Measurements from ENCODE around the gene DAP.

The DAP gene

DNA sequence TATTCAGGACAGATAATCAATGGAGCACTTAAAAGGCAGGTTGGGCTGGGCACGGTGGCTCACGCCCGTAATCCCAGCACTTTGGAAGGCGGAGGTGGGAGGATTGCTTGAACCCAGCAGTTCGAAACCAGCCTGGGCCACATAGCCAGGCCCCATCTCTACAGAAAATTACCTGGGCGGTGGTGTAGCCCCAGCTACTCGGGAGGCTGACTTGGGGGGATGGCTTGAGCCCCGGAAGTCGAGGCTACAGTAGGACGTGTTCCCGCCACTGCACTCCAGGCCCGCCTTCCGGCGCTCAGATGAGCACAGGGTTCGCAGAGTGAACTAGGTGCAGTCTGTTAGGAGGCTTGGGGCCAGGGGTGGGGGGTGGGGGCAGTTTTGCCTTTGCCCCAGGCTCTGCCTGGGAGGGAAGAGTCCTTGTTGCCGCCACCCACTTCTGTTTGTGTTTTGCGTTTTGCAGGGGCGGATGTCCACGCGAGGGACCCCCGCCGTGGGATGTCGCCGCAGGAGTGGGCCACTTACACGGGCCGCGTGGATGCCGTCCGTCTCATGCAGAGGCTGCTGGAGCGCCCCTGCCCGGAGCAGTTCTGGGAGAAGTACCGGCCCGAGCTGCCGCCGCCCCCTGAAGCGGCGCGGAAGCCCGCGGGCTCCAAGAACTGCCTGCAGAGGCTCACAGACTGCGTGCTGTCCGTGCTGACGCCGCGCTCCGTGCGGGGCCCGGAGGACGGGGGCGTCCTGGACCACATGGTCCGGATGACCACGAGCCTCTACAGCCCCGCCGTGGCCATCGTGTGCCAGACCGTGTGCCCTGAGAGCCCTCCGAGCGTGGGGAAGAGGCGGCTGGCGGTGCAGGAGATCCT lies 112.0 kb downstream of the DAP start:
- ChIA-PET CTCF (no interaction called here), POLR2A (no interaction called here)
- no peak overlapping the region for H3K4me3 ChIP-seq (ENCODE audit: low read depth, low read length)
- no peak for DNase-seq (ENCODE audit: low read depth, low spot score)
- TF ChIP-seq, protein P1, sequence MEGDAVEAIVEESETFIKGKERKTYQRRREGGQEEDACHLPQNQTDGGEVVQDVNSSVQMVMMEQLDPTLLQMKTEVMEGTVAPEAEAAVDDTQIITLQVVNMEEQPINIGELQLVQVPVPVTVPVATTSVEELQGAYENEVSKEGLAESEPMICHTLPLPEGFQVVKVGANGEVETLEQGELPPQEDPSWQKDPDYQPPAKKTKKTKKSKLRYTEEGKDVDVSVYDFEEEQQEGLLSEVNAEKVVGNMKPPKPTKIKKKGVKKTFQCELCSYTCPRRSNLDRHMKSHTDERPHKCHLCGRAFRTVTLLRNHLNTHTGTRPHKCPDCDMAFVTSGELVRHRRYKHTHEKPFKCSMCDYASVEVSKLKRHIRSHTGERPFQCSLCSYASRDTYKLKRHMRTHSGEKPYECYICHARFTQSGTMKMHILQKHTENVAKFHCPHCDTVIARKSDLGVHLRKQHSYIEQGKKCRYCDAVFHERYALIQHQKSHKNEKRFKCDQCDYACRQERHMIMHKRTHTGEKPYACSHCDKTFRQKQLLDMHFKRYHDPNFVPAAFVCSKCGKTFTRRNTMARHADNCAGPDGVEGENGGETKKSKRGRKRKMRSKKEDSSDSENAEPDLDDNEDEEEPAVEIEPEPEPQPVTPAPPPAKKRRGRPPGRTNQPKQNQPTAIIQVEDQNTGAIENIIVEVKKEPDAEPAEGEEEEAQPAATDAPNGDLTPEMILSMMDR (IDR thresholded peaks at IDR 0.05; ENCODE audit: insufficient read depth, low read length, missing control alignments) = no peak

DNA sequence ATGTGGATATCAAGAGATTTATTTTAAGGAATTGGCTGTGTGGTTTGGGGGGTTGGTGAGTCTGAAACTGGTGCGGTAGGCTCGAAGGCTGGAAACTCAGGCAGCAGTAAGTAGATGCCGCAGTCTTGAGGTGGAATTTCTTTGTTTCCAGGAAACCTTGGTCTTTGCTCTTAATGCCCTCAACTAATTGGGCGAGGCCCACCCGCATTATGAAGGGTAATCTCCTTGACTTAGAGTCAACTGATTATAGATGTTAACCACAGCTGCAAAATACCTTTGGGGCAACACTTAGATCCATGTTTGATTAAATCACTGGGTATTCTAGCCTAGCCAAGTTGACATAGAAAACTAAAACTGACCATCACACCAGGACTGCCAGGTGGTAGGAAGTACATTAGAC lies 113.4 kb downstream of the DAP start:
- ChIA-PET POLR2A (no interaction called here), CTCF (no interaction called here)
- TF ChIP-seq, protein P1 (IDR thresholded peaks at IDR 0.05; ENCODE audit: insufficient read depth, low read length, missing control alignments) = no peak
- no peak overlapping the region for H3K4me3 ChIP-seq (ENCODE audit: low read depth, low read length)
- DNase-seq (ENCODE audit: low read depth, low spot score) = no peak

DNA sequence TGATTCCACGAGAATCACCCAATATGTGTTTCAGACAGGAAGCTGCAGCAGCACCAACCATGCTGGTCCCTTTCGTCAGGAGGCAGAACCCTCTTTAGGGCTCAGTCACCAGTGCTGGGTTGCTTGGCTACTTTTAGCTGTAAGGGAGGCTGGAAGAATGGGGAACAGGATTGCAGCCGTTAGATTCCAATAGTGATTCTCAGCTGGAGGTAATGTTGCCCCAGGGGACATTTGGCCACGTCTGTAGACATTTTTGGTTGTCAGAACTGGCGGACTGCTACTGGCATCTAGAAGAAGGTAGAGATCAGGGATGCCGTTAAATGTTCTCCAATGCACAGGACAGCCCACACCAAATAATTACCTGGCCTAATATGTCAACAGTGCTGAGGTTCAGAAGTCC lies 115.4 kb downstream of the DAP start:
- TF ChIP-seq, protein P1 (IDR thresholded peaks at IDR 0.05; ENCODE audit: insufficient read depth, low read length, missing control alignments) = no peak
- DNase-seq (ENCODE audit: low read depth, low spot score) = no peak
- ChIA-PET POLR2A (no interaction called here), CTCF (interaction anchor here (1.9 kb wide), 1 partner anchor 193 kb away, joined by 7 read pairs; no protein-coding TSS in a partner anchor)
- no peak overlapping the region for H3K4me3 ChIP-seq (ENCODE audit: low read depth, low read length)

DNA sequence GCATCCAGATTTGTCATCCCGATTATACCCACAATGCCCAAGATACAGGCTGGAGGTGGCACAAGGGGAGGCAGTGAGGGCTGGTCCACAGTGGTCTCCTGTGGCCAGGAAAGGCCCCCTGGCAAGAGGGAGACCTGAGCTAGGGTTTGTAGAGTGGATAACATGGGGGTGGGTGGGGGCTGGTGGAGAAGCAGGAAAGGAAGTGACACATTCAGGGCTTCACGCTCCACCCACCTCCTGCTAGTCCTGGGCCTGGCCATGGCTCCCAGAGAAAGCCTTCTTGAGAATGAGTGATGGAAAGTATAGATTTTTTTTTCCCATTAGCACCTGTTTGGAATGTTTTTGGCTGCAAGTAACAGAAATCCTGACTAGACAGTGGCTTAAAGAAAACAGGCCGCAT lies 115.9 kb downstream of the DAP start:
- ChIA-PET POLR2A (no interaction called here), CTCF (interaction anchor here (1.8 to 1.9 kb wide), 2 partner anchors 16 to 193 kb away, joined by 4 to 7 read pairs; no protein-coding TSS in a partner anchor)
- TF ChIP-seq, protein P1 (IDR thresholded peaks at IDR 0.05; ENCODE audit: insufficient read depth, low read length, missing control alignments) = no peak
- H3K4me3 ChIP-seq (ENCODE audit: low read depth, low read length) = no peak overlapping the region
- DNase-seq (ENCODE audit: low read depth, low spot score) = no peak

DNA sequence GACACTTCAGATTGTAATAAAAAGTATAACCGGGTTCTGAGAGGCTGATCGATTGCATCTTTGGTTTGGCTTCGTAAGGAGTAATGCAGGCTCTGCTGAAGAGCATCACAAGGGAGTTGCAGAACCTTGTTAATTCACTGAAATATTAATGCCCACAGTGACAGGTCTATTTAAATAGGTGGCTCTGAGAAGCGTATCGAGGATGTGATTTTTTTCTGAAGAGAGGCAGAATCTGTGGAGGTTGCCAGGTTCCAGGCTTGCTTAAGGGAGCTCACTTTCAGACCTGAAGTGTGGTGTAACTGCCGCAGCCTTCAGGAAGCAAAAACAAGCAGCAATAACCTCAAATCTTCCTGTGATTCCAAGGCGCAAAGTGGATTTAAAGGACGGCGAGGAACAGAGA lies 116.8 kb downstream of the DAP start:
- no peak for DNase-seq (ENCODE audit: low read depth, low spot score)
- ChIA-PET POLR2A (no interaction called here), CTCF (interaction anchor here (1.8 to 3.6 kb wide), 3 partner anchors 15 to 192 kb away, joined by 4 to 10 read pairs (median 7); no protein-coding TSS in a partner anchor)
- H3K4me3 ChIP-seq (ENCODE audit: low read depth, low read length) = no peak overlapping the region
- TF ChIP-seq, protein P1 (IDR thresholded peaks at IDR 0.05; ENCODE audit: insufficient read depth, low read length, missing control alignments) = no peak

DNA sequence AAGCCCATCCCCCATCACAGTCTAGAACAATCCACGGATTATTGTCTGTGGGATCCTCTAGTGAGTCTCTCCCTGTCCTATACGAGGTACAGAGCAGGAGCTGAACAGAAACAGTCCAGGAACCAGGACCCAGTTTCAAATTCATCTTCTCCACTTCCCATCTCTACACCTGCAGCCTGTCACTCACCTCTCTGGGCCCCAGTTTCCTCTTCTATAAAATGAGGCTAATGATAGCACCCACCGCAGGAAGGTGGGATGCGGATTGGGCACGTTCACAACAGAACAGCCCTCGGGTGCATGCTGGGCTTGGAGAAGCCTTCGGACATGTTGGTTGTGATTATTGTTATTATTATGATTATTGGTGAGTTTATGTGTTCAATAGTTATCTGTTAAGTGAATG lies 118.7 kb downstream of the DAP start:
- no peak overlapping the region for H3K4me3 ChIP-seq (ENCODE audit: low read depth, low read length)
- no peak for DNase-seq (ENCODE audit: low read depth, low spot score)
- TF ChIP-seq, protein P1 (IDR thresholded peaks at IDR 0.05; ENCODE audit: insufficient read depth, low read length, missing control alignments) = no peak
- POLR2A ChIA-PET = no interaction called here
- CTCF ChIA-PET = interaction anchor here (3.6 kb wide), 1 partner anchor 15 kb away, joined by 10 read pairs; no protein-coding TSS in a partner anchor

Data from AG04449 (cell line).